Transverse colon (tissue), 4 donors: ENCODE data around the gene SPEF2.

Experiments
- CTCF ChIP-seq, 5 experiments: fragments of 200-600 bp in 3 of 5; fragments of 450-650 bp in 2 of 5; sonication (generic) in 3 of 5; IDR thresholded peaks; 1 replicate in 2 of 5; 2 replicates in 3 of 5; pipeline ENCODE4 v1.5.1; 2016 to 2017; ENCODE audit warnings: antibody characterized with exemption in 5 of 5, inconsistent platforms in 3 of 5, mild to moderate bottlenecking in 2 of 5, moderate library complexity in 1 of 5
- POLR2A ChIP-seq: fragments of 450-650 bp; IDR thresholded peaks from one replicate; pipeline ENCODE4 v1.6.1; 2016; ENCODE audit warnings: antibody characterized with exemption, mild to moderate bottlenecking, moderate library complexity
- POLR2AphosphoS5 ChIP-seq, 3 donors: sonication (generic); formaldehyde crosslinking; IDR thresholded peaks; one replicate each; pipeline ENCODE4 v1.6.1; 2016; ENCODE audit warnings: antibody characterized with exemption in 3 of 3

- TF ChIP-seq CTCF (IDR thresholded peaks at IDR 0.05) = no peak
- no peak for TF ChIP-seq POLR2AphosphoS5 (IDR thresholded peaks at IDR 0.05)
- no peak for TF ChIP-seq POLR2A
Measured at GRCh38 chr5:35678661-35679060, 61.0 kb downstream of the SPEF2 start.
